ENCODE data around the gene MYO5A. TPM values are rescaled to one million over a fixed set of nuclear protein-coding genes. Genes with fewer than 3 reads are reported as not detected.
"Not testable (repeated sequence)": the region's sequence is repeated elsewhere in the genome, so short reads cannot be mapped to it uniquely, and the experiment has no call there.

Gene MYO5A
- total and polyA plus RNA-seq, 3 donors from 2014 or later, result 11.7 to 35.5 (median 24.3) TPM

GRCh38 chr15:52517014-52517413 is 11.7 kb downstream of the MYO5A start:
- Histone ChIP-seq H3K4me1 (no peaks in the 10 kb centered on the region), H3K36me3 (ENCODE audit: low read depth, missing control alignments) (no peaks in the 10 kb centered on the region), H3K4me3 (no peak overlapping the region), H3K27me3 (no peaks in the 10 kb centered on the region), H3K27ac (no peak overlapping the region), H3K9me3 (no peaks in the 10 kb centered on the region)
- no peak for DNase-seq
- WGBS, 2 donors, result 89 to 91% methylated on average over 1 of the region's 1 CpG
- intact Hi-C loops (cut with DNase I; ENCODE audit: low total_unique reads), result no loop called here
- TF ChIP-seq CTCF (IDR thresholded peaks at IDR 0.05), result no peak
- TF ChIP-seq POLR2A (IDR thresholded peaks at IDR 0.05), result no peak

- no peak overlapping the region for H3K4me3 ChIP-seq
- no peaks in the 10 kb centered on the region for H3K4me1 ChIP-seq
- H3K27me3 ChIP-seq, result no peaks in the 10 kb centered on the region
- no peaks in the 10 kb centered on the region for H3K36me3 ChIP-seq (ENCODE audit: low read depth, missing control alignments)
- H3K27ac ChIP-seq, result no peak overlapping the region
- intact Hi-C loops (cut with DNase I; ENCODE audit: low total_unique reads), result no loop called here
- TF ChIP-seq CTCF (IDR thresholded peaks at IDR 0.05) (no peak), POLR2A (IDR thresholded peaks at IDR 0.05) (no peak)
- no peaks in the 10 kb centered on the region for H3K9me3 ChIP-seq
- no peak for DNase-seq
- WGBS, 2 donors, result 89% methylated on average over 2 of the region's 2 CpGs
Observed at GRCh38 chr15:52515343-52515742, 13.3 kb downstream of the MYO5A start.

DNA sequence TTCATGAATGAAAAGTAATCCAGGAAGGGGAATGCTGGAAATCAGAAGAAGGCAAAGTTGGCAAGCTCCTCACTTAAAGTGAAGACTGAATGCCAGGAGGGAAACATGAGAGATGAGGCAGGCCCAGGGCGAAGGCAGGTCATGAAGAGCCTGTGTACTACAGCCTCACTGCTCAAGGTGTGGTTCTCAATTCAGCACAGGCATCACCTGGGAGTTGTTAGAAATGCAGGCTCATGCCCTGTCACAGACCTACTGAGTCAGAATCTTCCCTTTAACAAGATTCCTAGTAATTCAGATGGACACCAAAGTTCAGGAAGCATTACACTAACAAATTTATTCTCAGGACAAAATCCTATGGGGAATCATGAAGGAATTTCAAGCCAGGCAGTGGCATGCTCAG is 14.2 kb downstream of the MYO5A start:
- WGBS, 2 donors, result 95 to 100% methylated on average over 1 of the region's 1 CpG
- Histone ChIP-seq H3K9me3 (no peaks in the 10 kb centered on the region), H3K27me3 (no peaks in the 10 kb centered on the region), H3K27ac (no peak overlapping the region), H3K36me3 (ENCODE audit: low read depth, missing control alignments) (no peaks in the 10 kb centered on the region), H3K4me1 (no peaks in the 10 kb centered on the region), H3K4me3 (no peak overlapping the region)
- no peak for TF ChIP-seq CTCF (IDR thresholded peaks at IDR 0.05)
- DNase-seq, result no peak
- intact Hi-C loops (cut with DNase I; ENCODE audit: low total_unique reads), result no loop called here

GRCh38 chr15:52512869-52513268 is 15.8 kb downstream of the MYO5A start:
- DNase-seq, H3K9me3 ChIP-seq: not testable (repeated sequence)
- WGBS, 2 donors, result 95 to 98% methylated on average over 8 of the region's 8 CpGs

GRCh38 chr15:52511084-52511483 is 17.6 kb downstream of the MYO5A start:
- no peak for DNase-seq
- no peaks in the 10 kb centered on the region for H3K9me3 ChIP-seq
- WGBS, 2 donors, result 85 to 92% methylated on average over 2 of the region's 2 CpGs
- H3K27ac ChIP-seq, result no peak overlapping the region
- no peaks in the 10 kb centered on the region for H3K36me3 ChIP-seq (ENCODE audit: low read depth, missing control alignments)
- no peaks in the 10 kb centered on the region for H3K27me3 ChIP-seq
- no peaks in the 10 kb centered on the region for H3K4me1 ChIP-seq
- TF ChIP-seq POLR2A (IDR thresholded peaks at IDR 0.05) (no peak), CTCF (IDR thresholded peaks at IDR 0.05) (no peak)
- no peak overlapping the region for H3K4me3 ChIP-seq
- intact Hi-C loops (cut with DNase I; ENCODE audit: low total_unique reads), result no loop called here

More at GRCh38 chr15:52512869-52513268, 15.8 kb downstream of the MYO5A start:
- H3K4me3 ChIP-seq; H3K4me1 ChIP-seq; intact Hi-C loops (cut with DNase I; ENCODE audit: low total_unique reads); H3K27me3 ChIP-seq; H3K36me3 ChIP-seq (ENCODE audit: low read depth, missing control alignments); H3K27ac ChIP-seq: not testable (repeated sequence)
